Neural cell (in vitro differentiated cells): ENCODE measurements around the gene PKN1. TPM values are rescaled to one million over a fixed set of nuclear protein-coding genes. Genes with fewer than 3 reads are reported as not detected.

ENCODE experiments used
- H2AFZ ChIP-seq: fragments of 200-600, 300-800 bp; sonication (generic), shearing (Covaris generic); 2 replicates; pipeline ENCODE4 v1.6.0; 2014; ENCODE audit warnings: low read depth, mild to moderate bottlenecking, antibody characterized with exemption, low read length, moderate library complexity
- H3F3A ChIP-seq: fragments of 200-600 bp; shearing (Covaris generic); 2 replicates; pipeline ENCODE4 v1.6.1; 2016; ENCODE audit warnings: mild to moderate bottlenecking, moderate library complexity, mixed read lengths, antibody characterized with exemption, low read length; ENCODE audit not compliant: insufficient read depth, poor library complexity, severe bottlenecking
- H3K27ac ChIP-seq: fragments of 200-600, 300-800 bp; sonication (generic), shearing (Covaris generic); 2 replicates; pipeline ENCODE4 v1.5.1; 2014; ENCODE audit warnings: mild to moderate bottlenecking, low read length, moderate library complexity
- H3K27me3 ChIP-seq: fragments of 300-800, 200-600 bp; sonication (generic), shearing (Covaris generic); 2 replicates; pipeline ENCODE4 v1.6.0; 2014; ENCODE audit warnings: mild to moderate bottlenecking, low read depth, low read length, moderate library complexity; ENCODE audit not compliant: insufficient read depth
- H3K36me3 ChIP-seq: fragments of 300-800, 200-600 bp; sonication (generic), shearing (Covaris generic); 2 replicates; pipeline ENCODE4 v1.5.1; 2014; ENCODE audit warnings: mild to moderate bottlenecking, antibody characterized with exemption, low read length, moderate library complexity; ENCODE audit not compliant: insufficient read depth
- H3K4me2 ChIP-seq: fragments of 300-800, 200-600 bp; sonication (generic), shearing (Covaris generic); 2 replicates; pipeline ENCODE4 v1.6.0; 2014; ENCODE audit warnings: mild to moderate bottlenecking, low read length
- H3K4me3 ChIP-seq: fragments of 300-800, 200-600 bp; sonication (generic), shearing (Covaris generic); 2 replicates; pipeline ENCODE4 v1.5.1; 2014; ENCODE audit warnings: mild to moderate bottlenecking, low read length, moderate library complexity
- H3K79me2 ChIP-seq: fragments of 200-600 bp; shearing (Covaris generic); replicated peaks from 2 replicates; pipeline ENCODE4 v1.6.0; 2014; ENCODE audit warnings: mild to moderate bottlenecking, low read length, moderate library complexity; ENCODE audit not compliant: insufficient read depth
- H3K9ac ChIP-seq: fragments of 300-800, 200-600 bp; sonication (generic), shearing (Covaris generic); 2 replicates; pipeline ENCODE4 v1.6.1; 2016; ENCODE audit warnings: mild to moderate bottlenecking, low read length, mixed read lengths
- H3K9me2 ChIP-seq: fragments of 200-600 bp; shearing (Covaris generic); 2 replicates; pipeline ENCODE4 v1.6.1; 2016; ENCODE audit warnings: mild to moderate bottlenecking, low read length, mixed read lengths; ENCODE audit not compliant: insufficient read depth
- H3K9me3 ChIP-seq: fragments of 200-600, 300-800 bp; sonication (generic), shearing (Covaris generic); 2 replicates; pipeline ENCODE4 v1.6.1; 2016; ENCODE audit warnings: mild to moderate bottlenecking, mixed run types, low read length, moderate library complexity, mixed read lengths
- H4K20me1 ChIP-seq: fragments of 200-600 bp; shearing (Covaris generic); 2 replicates; pipeline ENCODE4 v1.6.1; 2016; ENCODE audit warnings: mild to moderate bottlenecking, mixed run types; ENCODE audit not compliant: insufficient read depth
- EP300 ChIP-seq: fragments of 450-650 bp; conservative IDR thresholded peaks from 2 replicates; pipeline ENCODE4 v1.6.1; 2014; ENCODE audit warnings: antibody characterized with exemption, mild to moderate bottlenecking, moderate library complexity; ENCODE audit not compliant: poor library complexity, severe bottlenecking
- EZH2 ChIP-seq: fragments of 200-600, 300-800 bp; shearing (Covaris generic), sonication (generic); IDR thresholded peaks from 2 replicates; pipeline ENCODE4 v1.6.1; 2014; ENCODE audit warnings: antibody characterized with exemption, low read length, borderline replicate concordance, mild to moderate bottlenecking; ENCODE audit not compliant: insufficient read depth, poor library complexity, severe bottlenecking
- MXI1 ChIP-seq: fragments of 450-650 bp; conservative IDR thresholded peaks from 2 replicates; pipeline ENCODE4 v1.6.1; 2014; ENCODE audit warnings: antibody characterized with exemption, mild to moderate bottlenecking; ENCODE audit not compliant: poor library complexity, severe bottlenecking
- POLR2AphosphoS5 ChIP-seq: IDR thresholded peaks from 2 replicates; pipeline ENCODE4 v1.6.1; 2012
- RAD21 ChIP-seq: fragments of 450-650 bp; conservative IDR thresholded peaks from 2 replicates; pipeline ENCODE4 v1.6.1; 2014; ENCODE audit warnings: antibody characterized with exemption, mild to moderate bottlenecking, moderate library complexity
- SMC3 ChIP-seq: fragments of 450-650 bp; conservative IDR thresholded peaks from 2 replicates; pipeline ENCODE4 v1.6.1; 2014; ENCODE audit warnings: antibody characterized with exemption, mild to moderate bottlenecking, moderate library complexity; ENCODE audit not compliant: poor library complexity
- TAF1 ChIP-seq: IDR thresholded peaks from 2 replicates; pipeline ENCODE4 v1.6.1; 2012; ENCODE audit warnings: low read depth
- polyA plus RNA-seq: library from polyadenylated mRNA; depleted of rRNA; stranded (reverse); fragments of >200 nt; gene quantifications from 2 replicates; pipeline ENCODE4 v1.2.3, GENCODE V29; 2014
- TF ChIP-seq, protein P1 (sequence below): fragments of 450-650 bp; IDR thresholded peaks from 2 replicates; pipeline ENCODE4 v1.5.1; 2014; ENCODE audit warnings: antibody characterized with exemption, mild to moderate bottlenecking, moderate library complexity; ENCODE audit not compliant: poor library complexity, severe bottlenecking
- TF ChIP-seq, protein P2 (sequence below): IDR thresholded peaks from 2 replicates; pipeline ENCODE4 v1.6.1; 2012; ENCODE audit warnings: borderline replicate concordance

The PKN1 gene
- polyA plus RNA-seq, 1 donor from 2014 or later: 64.4 TPM

DNA sequence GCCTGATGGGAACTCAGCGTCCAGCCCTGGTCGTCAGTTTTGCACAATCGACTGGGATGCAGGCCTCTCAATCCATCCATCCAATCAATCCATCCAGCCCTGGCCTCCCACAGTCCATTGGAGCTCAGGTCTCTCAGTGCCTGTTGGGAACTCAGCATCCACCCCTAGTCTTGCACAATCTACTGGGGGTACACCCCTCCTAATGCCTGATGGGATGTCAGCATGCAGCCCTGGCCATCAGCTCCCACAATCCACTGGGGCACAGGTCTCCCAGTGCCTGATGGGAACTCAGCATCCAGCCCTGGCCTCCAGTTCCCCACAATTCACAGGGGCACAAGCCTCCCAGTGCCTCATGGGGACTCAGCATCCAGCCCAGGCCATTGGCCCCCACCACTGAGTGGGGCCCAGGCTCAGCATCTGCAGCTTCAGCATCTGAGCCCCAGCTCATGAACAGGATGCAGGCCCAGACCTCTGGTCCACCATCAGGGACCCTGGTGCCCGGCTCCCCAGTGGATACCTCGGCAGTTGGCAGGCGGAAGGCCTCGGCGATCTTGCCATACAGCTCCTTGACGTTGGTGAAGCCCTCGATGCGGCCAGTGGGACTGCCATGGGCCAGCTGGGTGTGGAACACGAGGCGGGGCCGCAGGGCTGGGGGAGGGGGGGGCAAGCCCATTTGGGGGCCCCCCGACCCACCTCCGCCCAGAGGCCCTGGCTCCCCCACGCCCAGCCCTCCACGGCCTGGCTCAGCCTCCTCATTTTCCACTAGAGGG, 49.3 kb downstream of the PKN1 start:
- H4K20me1 ChIP-seq: no peaks in the 10 kb centered on the region
- no peak overlapping the region for H3K27ac ChIP-seq
- no peak overlapping the region for H3K4me3 ChIP-seq
- H3K36me3 ChIP-seq: no peaks in the 10 kb centered on the region
- H3K4me2 ChIP-seq: no peak overlapping the region
- H3K9me2 ChIP-seq: no peaks in the 10 kb centered on the region
- no peaks in the 10 kb centered on the region for H3K27me3 ChIP-seq
- no peak overlapping the region for H2AFZ ChIP-seq
- H3K9ac ChIP-seq: no peak overlapping the region
- no peaks in the 10 kb centered on the region for H3K79me2 ChIP-seq
- H3K9me3 ChIP-seq: no peaks in the 10 kb centered on the region
- no peaks in the 10 kb centered on the region for H3F3A ChIP-seq
- no peak for TF ChIP-seq POLR2AphosphoS5
- TF ChIP-seq TAF1: no peak
- no peak for TF ChIP-seq RAD21
- no peak for TF ChIP-seq MXI1
- no peak for TF ChIP-seq SMC3
- TF ChIP-seq, protein P1, sequence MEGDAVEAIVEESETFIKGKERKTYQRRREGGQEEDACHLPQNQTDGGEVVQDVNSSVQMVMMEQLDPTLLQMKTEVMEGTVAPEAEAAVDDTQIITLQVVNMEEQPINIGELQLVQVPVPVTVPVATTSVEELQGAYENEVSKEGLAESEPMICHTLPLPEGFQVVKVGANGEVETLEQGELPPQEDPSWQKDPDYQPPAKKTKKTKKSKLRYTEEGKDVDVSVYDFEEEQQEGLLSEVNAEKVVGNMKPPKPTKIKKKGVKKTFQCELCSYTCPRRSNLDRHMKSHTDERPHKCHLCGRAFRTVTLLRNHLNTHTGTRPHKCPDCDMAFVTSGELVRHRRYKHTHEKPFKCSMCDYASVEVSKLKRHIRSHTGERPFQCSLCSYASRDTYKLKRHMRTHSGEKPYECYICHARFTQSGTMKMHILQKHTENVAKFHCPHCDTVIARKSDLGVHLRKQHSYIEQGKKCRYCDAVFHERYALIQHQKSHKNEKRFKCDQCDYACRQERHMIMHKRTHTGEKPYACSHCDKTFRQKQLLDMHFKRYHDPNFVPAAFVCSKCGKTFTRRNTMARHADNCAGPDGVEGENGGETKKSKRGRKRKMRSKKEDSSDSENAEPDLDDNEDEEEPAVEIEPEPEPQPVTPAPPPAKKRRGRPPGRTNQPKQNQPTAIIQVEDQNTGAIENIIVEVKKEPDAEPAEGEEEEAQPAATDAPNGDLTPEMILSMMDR: no peak
- no peak for TF ChIP-seq EP300
- TF ChIP-seq, protein P2, sequence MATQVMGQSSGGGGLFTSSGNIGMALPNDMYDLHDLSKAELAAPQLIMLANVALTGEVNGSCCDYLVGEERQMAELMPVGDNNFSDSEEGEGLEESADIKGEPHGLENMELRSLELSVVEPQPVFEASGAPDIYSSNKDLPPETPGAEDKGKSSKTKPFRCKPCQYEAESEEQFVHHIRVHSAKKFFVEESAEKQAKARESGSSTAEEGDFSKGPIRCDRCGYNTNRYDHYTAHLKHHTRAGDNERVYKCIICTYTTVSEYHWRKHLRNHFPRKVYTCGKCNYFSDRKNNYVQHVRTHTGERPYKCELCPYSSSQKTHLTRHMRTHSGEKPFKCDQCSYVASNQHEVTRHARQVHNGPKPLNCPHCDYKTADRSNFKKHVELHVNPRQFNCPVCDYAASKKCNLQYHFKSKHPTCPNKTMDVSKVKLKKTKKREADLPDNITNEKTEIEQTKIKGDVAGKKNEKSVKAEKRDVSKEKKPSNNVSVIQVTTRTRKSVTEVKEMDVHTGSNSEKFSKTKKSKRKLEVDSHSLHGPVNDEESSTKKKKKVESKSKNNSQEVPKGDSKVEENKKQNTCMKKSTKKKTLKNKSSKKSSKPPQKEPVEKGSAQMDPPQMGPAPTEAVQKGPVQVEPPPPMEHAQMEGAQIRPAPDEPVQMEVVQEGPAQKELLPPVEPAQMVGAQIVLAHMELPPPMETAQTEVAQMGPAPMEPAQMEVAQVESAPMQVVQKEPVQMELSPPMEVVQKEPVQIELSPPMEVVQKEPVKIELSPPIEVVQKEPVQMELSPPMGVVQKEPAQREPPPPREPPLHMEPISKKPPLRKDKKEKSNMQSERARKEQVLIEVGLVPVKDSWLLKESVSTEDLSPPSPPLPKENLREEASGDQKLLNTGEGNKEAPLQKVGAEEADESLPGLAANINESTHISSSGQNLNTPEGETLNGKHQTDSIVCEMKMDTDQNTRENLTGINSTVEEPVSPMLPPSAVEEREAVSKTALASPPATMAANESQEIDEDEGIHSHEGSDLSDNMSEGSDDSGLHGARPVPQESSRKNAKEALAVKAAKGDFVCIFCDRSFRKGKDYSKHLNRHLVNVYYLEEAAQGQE: no peak
- no peak for TF ChIP-seq EZH2

DNA sequence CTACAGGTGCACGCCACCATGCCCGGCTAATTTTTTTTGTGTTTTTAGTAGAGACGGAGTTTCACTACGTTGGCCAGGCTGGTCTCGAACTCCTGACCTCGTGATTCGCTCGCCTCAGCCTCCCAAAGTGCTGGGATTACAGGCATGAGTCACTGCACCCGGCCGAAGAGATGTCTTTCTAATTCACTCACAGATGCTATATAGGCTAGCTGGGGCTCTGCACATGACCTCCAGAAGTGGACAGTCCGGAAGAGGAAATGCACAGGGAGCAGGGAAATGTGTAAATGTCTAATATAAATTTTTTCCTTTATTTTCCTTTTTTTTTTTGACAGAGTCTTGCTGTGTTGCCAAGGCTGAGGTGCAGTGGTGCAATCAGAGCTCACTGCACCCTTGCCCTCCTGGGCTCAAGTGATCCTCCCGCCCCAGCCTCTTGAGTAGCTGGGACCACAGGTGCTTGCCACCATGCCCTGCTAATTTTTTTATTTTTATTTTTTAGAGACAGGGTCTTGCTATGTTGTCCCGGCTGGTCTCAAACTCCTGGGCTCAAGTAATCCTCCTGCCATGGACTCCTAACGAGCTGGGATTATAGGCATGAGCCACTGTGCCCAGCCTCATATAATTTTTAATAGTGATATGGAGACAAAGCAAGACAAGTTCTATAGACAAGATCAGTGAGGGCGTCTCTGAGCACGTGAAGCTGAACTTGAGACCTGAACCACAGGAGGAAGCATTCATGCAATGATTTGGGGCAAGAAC, 54.4 kb downstream of the PKN1 start:
- Histone ChIP-seq H3K4me2 (no peak overlapping the region), H3K79me2 (no peaks in the 10 kb centered on the region), H3K4me3 (no peak overlapping the region), H2AFZ (no peak overlapping the region), H3K27me3 (no peaks in the 10 kb centered on the region), H3K9ac (no peak overlapping the region), H4K20me1 (no peaks in the 10 kb centered on the region), H3K9me3 (no peaks in the 10 kb centered on the region), H3K36me3 (no peaks in the 10 kb centered on the region), H3K27ac (no peak overlapping the region), H3F3A (no peaks in the 10 kb centered on the region), H3K9me2 (no peaks in the 10 kb centered on the region)
- TF ChIP-seq EP300 (no peak), RAD21 (no peak), MXI1 (no peak), TAF1 (no peak), POLR2AphosphoS5 (no peak), EZH2 (no peak), SMC3 (no peak)
- TF ChIP-seq, protein P1: no peak
- TF ChIP-seq, protein P2: no peak
